ENCODE measurements around the gene INCENP. TPM values are rescaled to one million over a fixed set of nuclear protein-coding genes. Genes with fewer than 3 reads are reported as not detected.

Gene INCENP
- total RNA-seq, 1 donor from 2014 or later, result 21.6 TPM

DNA sequence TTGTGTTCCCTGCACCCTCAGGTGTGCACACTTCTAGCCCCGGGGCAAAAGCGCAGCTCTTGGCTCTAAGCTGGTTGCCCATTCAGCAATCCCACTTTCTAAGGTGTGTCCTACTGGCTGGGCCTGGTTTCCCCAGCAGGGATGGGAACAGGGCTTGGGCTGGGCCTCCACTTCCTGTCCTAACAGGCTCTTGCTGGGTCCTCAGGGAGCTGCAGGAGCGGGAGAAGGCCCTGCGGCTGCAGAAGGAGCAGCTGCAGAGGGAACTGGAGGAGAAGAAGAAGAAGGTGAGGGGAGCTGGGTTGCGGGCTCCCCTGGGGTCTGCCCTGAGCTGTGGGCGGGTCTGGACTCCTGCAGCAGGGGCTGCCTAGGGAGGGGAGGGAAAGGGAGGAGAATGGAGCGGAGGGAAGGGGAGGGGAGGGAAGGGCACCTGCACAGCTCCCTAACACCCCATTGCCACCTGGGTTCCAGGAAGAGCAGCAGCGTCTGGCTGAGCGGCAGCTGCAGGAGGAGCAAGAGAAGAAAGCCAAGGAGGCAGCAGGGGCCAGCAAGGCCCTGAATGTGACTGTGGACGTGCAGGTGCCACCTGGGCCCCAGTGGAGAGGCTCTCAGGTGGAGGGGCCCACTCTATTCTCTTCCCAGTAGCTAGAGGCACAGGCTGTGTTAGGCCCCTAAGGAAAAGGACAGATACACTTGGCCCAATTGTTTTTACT is 24.6 kb downstream of the INCENP start:
- Histone ChIP-seq H3K27ac (no peak overlapping the region), H3K27me3 (ENCODE audit: low read depth) (no peaks in the 10 kb centered on the region), H3K4me1 (no peaks in the 10 kb centered on the region), H3K4me3 (no peak overlapping the region), H3K36me3 (peaks cover 87% of the 10 kb centered on the region), H3K9me3 (no peaks in the 10 kb centered on the region)
- DNase-seq (peak; percentile 21), ATAC-seq (no peak)
- intact Hi-C loops (cut with DNase I), result no loop called here
- TF ChIP-seq, protein P1, sequence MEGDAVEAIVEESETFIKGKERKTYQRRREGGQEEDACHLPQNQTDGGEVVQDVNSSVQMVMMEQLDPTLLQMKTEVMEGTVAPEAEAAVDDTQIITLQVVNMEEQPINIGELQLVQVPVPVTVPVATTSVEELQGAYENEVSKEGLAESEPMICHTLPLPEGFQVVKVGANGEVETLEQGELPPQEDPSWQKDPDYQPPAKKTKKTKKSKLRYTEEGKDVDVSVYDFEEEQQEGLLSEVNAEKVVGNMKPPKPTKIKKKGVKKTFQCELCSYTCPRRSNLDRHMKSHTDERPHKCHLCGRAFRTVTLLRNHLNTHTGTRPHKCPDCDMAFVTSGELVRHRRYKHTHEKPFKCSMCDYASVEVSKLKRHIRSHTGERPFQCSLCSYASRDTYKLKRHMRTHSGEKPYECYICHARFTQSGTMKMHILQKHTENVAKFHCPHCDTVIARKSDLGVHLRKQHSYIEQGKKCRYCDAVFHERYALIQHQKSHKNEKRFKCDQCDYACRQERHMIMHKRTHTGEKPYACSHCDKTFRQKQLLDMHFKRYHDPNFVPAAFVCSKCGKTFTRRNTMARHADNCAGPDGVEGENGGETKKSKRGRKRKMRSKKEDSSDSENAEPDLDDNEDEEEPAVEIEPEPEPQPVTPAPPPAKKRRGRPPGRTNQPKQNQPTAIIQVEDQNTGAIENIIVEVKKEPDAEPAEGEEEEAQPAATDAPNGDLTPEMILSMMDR (IDR thresholded peaks at IDR 0.05), result no peak

DNA sequence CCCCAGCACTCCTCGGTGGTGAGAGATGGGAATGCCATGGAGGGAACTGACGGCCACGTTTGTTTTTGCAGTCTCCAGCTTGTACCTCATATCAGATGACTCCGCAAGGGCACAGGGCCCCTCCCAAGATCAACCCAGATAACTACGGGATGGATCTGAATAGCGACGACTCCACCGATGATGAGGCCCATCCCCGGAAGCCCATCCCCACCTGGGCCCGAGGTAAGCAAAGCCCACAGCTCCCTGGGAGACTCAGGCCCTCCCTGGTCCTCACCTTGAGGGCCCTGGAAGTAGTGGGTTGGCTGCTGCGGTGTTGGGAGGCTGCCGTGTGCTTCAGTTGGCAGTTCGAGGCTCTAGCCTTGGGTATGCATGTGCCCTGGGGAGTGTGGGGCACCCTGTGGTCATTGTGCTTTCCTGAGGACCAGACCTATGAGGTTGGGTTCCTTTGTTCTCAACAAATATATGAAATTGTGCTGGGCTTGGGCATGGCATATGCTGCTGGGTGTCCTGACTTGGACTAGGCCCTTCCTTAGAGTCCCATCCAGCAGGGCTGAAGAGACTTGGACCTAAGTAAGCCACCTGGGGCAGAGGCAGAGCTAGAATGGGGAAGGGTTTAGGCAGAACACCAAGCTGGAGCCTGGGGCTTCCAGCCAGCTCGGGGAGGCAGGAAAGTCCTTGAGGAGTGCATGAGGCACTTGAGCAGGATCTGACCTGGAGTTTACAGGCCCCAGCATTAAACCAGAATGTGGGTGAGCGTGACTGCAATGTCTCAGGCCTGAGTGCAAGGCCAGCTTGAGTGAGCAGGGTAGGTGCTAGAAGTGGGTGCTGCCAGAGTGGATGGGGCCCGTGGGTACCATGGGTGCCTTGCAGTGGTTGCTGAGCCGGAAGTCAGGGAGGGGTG is 26.4 kb downstream of the INCENP start:
- peaks cover 76% of the 10 kb centered on the region for H3K36me3 ChIP-seq
- H3K27me3 ChIP-seq (ENCODE audit: low read depth), result no peaks in the 10 kb centered on the region
- H3K4me3 ChIP-seq, result no peak overlapping the region
- intact Hi-C loops (cut with DNase I), result no loop called here
- ATAC-seq (no peak), DNase-seq (no peak)
- no peak overlapping the region for H3K27ac ChIP-seq
- H3K9me3 ChIP-seq, result no peaks in the 10 kb centered on the region
- no peaks in the 10 kb centered on the region for H3K4me1 ChIP-seq
- TF ChIP-seq, protein P1 (IDR thresholded peaks at IDR 0.05), result no peak

DNA sequence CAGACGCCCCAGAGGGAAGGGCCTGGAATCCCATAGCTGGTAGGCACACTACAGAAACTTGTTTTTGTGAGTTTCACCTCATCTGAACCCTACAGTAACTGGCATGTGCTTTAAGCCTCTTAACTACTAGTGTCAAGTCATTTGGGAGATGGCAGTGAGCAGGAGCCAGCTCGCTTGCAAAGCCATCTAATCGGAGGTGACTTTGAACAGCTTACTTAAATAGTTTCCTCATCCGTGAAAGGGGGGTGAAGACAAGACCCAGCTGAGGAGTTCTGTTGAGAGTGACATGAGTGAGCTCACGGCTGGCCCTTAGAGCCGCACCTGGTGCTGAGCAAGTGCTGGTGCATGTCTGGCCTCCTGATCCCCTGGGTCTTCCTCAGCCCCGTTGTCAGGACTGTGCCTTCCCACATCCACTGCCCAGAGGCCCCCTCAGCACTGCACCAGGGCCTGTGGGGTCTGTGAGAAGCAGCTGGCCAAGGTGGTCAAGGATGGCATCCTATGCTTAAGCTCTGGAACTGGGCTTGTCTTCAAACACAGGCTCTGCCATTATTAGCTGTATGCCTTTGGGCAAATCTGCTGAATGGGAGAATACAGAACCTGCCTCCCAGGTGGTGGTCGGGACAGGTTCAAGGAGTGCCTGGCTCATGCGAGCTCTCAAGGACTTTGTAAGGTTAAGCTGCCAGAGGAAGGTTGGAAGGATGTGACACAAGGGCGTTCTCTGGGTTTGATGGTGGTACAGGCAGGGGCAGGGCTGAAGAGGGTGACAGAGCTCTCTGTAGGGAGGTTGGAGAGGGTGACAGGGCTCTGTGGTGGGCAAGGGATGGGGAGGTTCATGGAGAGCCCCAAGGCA is 27.3 kb downstream of the INCENP start:
- no peaks in the 10 kb centered on the region for H3K9me3 ChIP-seq
- no peaks in the 10 kb centered on the region for H3K27me3 ChIP-seq (ENCODE audit: low read depth)
- H3K4me3 ChIP-seq, result no peak overlapping the region
- peaks cover 67% of the 10 kb centered on the region for H3K36me3 ChIP-seq
- TF ChIP-seq, protein P1 (IDR thresholded peaks at IDR 0.05), result no peak
- no peak overlapping the region for H3K27ac ChIP-seq
- intact Hi-C loops (cut with DNase I), result no loop called here
- ATAC-seq, result peak in 1 of 2 donors; percentile 11
- no peak for DNase-seq
- no peaks in the 10 kb centered on the region for H3K4me1 ChIP-seq

DNA sequence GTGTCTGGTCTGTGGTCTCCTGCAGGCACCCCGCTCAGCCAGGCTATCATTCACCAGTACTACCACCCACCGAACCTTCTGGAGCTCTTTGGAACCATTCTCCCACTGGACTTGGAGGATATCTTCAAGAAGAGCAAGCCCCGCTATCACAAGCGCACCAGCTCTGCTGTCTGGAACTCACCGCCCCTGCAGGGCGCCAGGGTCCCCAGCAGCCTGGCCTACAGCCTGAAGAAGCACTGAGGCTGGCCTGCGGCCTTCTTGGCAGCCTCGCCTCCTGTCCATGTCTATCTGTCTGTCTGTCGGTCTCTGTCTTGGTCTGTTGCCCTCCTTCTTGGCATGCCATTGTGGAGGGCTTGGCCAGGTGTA is 27.9 kb downstream of the INCENP start:
- ATAC-seq (peak in 1 of 2 donors; percentile 14), DNase-seq (no peak)
- H3K4me3 ChIP-seq, result no peak overlapping the region
- no peaks in the 10 kb centered on the region for H3K4me1 ChIP-seq
- TF ChIP-seq, protein P1 (IDR thresholded peaks at IDR 0.05), result no peak
- no peak overlapping the region for H3K27ac ChIP-seq
- intact Hi-C loops (cut with DNase I), result no loop called here
- H3K27me3 ChIP-seq (ENCODE audit: low read depth), result no peaks in the 10 kb centered on the region
- H3K36me3 ChIP-seq, result peaks cover 61% of the 10 kb centered on the region
- no peaks in the 10 kb centered on the region for H3K9me3 ChIP-seq

All from lower lobe of right lung (tissue), 2 donors.